GM12892 (cell line): Measurements from ENCODE around the gene NTHL1.

Experiments used
- POLR2AphosphoS5 ChIP-seq: IDR thresholded peaks from 2 replicates; pipeline ENCODE4 v1.6.1; 2011; ENCODE audit warnings: low read depth, low read length, control low read depth
- TAF1 ChIP-seq: IDR thresholded peaks from 2 replicates; pipeline ENCODE4 v1.6.1; 2011; ENCODE audit warnings: low read depth, mild to moderate bottlenecking, control low read depth, low read length, borderline replicate concordance

GRCh38 chr16:2054543-2055245 lies 7.1 kb upstream of the NTHL1 start:
- no peak for TF ChIP-seq POLR2AphosphoS5
- no peak for TF ChIP-seq TAF1
